Smooth muscle cell (in vitro differentiated cells): ENCODE measurements around the gene SF3B1. TPM values are rescaled to one million over a fixed set of nuclear protein-coding genes. Genes with fewer than 3 reads are reported as not detected.

Source experiments
- DNase-seq: peaks from one replicate; lab custom pipeline; 2025; ENCODE audit not compliant: unreplicated experiment; lab: John Stamatoyannopoulos, UW
- H2AFZ ChIP-seq: fragments of 200-600 bp; sonication (generic); 2 replicates; pipeline ENCODE4 v1.6.0; 2016; ENCODE audit warnings: antibody characterized with exemption, low read depth, mild to moderate bottlenecking
- H3F3A ChIP-seq: fragments of 200-600 bp; sonication (generic); 2 replicates; pipeline ENCODE4 v1.6.0; 2017; ENCODE audit warnings: antibody characterized with exemption, low read depth
- H3K27ac ChIP-seq: fragments of 200-600 bp; sonication (generic); 2 replicates; pipeline ENCODE4 v1.5.1; 2016; ENCODE audit warnings: low read depth, mild to moderate bottlenecking
- H3K27me3 ChIP-seq: fragments of 200-600 bp; sonication (generic); 2 replicates; pipeline ENCODE4 v1.6.1; 2016; ENCODE audit warnings: low read depth, mild to moderate bottlenecking
- H3K36me3 ChIP-seq: fragments of 200-600 bp; sonication (generic); 2 replicates; pipeline ENCODE4 v1.5.1; 2016; ENCODE audit warnings: low read depth
- H3K4me1 ChIP-seq: fragments of 200-600 bp; sonication (generic); 2 replicates; pipeline ENCODE4 v1.5.1; 2016; ENCODE audit warnings: low read depth
- H3K4me2 ChIP-seq: fragments of 200-600 bp; sonication (generic); 2 replicates; pipeline ENCODE4 v1.6.0; 2016; ENCODE audit warnings: mild to moderate bottlenecking
- H3K4me3 ChIP-seq: fragments of 200-600 bp; sonication (generic); 2 replicates; pipeline ENCODE4 v1.5.1; 2016; ENCODE audit warnings: mild to moderate bottlenecking
- H3K79me2 ChIP-seq: fragments of 200-600 bp; sonication (generic); 2 replicates; pipeline ENCODE4 v1.6.0; 2016; ENCODE audit warnings: low read depth, mild to moderate bottlenecking
- H3K9ac ChIP-seq: fragments of 200-600 bp; sonication (generic); 2 replicates; pipeline ENCODE4 v1.6.0; 2016; ENCODE audit warnings: low read depth
- H3K9me3 ChIP-seq: fragments of 200-600 bp; sonication (generic); replicated peaks from 2 replicates; pipeline ENCODE4 v1.5.1; 2016; ENCODE audit warnings: low read depth
- H4K20me1 ChIP-seq: fragments of 200-600 bp; sonication (generic); 2 replicates; pipeline ENCODE4 v1.6.0; 2016; ENCODE audit warnings: low read depth
- CTCF ChIP-seq: fragments of 200-600 bp; sonication (generic); IDR thresholded peaks from 2 replicates; pipeline ENCODE4 v1.5.1; 2017; ENCODE audit warnings: borderline replicate concordance, mild to moderate bottlenecking, antibody characterized with exemption; ENCODE audit not compliant: insufficient read depth, poor library complexity, severe bottlenecking
- WGBS: methylation state at CpG from one replicate; pipeline ENCODE4 v1.1.7; 2016; ENCODE audit warnings: low lambda C conversion rate; 5-methylcytosine and 5-hydroxymethylcytosine counted together
- polyA plus RNA-seq: library from polyadenylated mRNA; unstranded; fragments of >200 nt; fragmentation: Nextera tagmentation; extraction: Ambion mirVana; gene quantifications from 2 replicates; pipeline ENCODE4 v1.2.1, GENCODE V29; 2016
- total RNA-seq: library from RNA; depleted of rRNA; stranded (reverse); fragments of >200 nt; gene quantifications from 2 replicates; pipeline ENCODE4 v1.2.3, GENCODE V29; 2014

Gene SF3B1
- total and polyA plus RNA-seq, 2 experiments from 2014 or later: 193 to 729 TPM

GRCh38 chr2:197391220-197391717 lies 43.6 kb downstream of the SF3B1 start:
- TF ChIP-seq CTCF: no peak
- WGBS: 97% methylated on average over 1 of the region's 1 CpG
- H3K4me1 ChIP-seq: no peaks in the 10 kb centered on the region
- DNase-seq: no peak
- H3K4me3 ChIP-seq: no peak overlapping the region
- peaks cover 14% of the 10 kb centered on the region for H3K36me3 ChIP-seq
- no peak overlapping the region for H3K27ac ChIP-seq
- H3K79me2 ChIP-seq: no peaks in the 10 kb centered on the region
- H3K4me2 ChIP-seq: no peak overlapping the region
- no peaks in the 10 kb centered on the region for H3K9me3 ChIP-seq
- H4K20me1 ChIP-seq: peaks cover 52% of the 10 kb centered on the region
- H3K27me3 ChIP-seq: no peaks in the 10 kb centered on the region
- H3K9ac ChIP-seq: no peak overlapping the region
- H3F3A ChIP-seq: peaks cover 18% of the 10 kb centered on the region
- H2AFZ ChIP-seq: no peak overlapping the region

GRCh38 chr2:197388866-197389587 lies 45.8 kb downstream of the SF3B1 start:
- no peak overlapping the region for H3K27ac ChIP-seq
- H3K4me2 ChIP-seq: no peak overlapping the region
- H3K4me1 ChIP-seq: no peaks in the 10 kb centered on the region
- H3K9me3 ChIP-seq: no peaks in the 10 kb centered on the region
- no peaks in the 10 kb centered on the region for H3K27me3 ChIP-seq
- H3K79me2 ChIP-seq: no peaks in the 10 kb centered on the region
- peaks cover 18% of the 10 kb centered on the region for H3F3A ChIP-seq
- H4K20me1 ChIP-seq: peaks cover 30% of the 10 kb centered on the region
- no peak overlapping the region for H3K4me3 ChIP-seq
- 87% methylated on average over 5 of the region's 5 CpGs for WGBS
- H3K36me3 ChIP-seq: no peaks in the 10 kb centered on the region
- H3K9ac ChIP-seq: no peak overlapping the region
- H2AFZ ChIP-seq: no peak overlapping the region
- TF ChIP-seq CTCF: no peak
- DNase-seq: no peak

DNA sequence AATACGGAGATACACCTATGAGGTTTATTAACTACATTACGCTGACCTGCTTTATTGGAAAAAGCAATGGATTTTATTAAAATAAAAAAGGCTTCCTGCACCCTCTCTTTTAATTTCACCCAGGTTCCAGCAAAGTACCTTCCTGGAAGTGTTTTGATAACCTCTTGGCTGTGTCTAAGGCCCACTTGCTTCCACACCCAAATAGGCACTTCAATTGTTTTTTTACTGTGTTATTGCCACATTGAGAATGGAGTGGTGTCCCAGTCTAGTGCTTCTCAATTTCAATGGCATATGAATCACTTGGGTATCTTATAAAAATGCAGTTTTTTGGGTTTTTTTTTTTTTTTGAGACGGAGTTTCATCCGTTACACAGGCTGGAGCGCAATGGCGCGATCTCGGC lies 47.6 kb downstream of the SF3B1 start:
- TF ChIP-seq CTCF: no peak
- Histone ChIP-seq H3K9me3 (no peaks in the 10 kb centered on the region), H3K36me3 (no peaks in the 10 kb centered on the region), H3F3A (peaks cover 11% of the 10 kb centered on the region), H3K27me3 (no peaks in the 10 kb centered on the region), H4K20me1 (peaks cover 11% of the 10 kb centered on the region), H3K4me2 (no peak overlapping the region), H3K4me1 (no peaks in the 10 kb centered on the region), H3K79me2 (no peaks in the 10 kb centered on the region), H3K9ac (no peak overlapping the region), H3K27ac (no peak overlapping the region), H2AFZ (no peak overlapping the region), H3K4me3 (no peak overlapping the region)
- WGBS: 98% methylated on average over 8 of the region's 8 CpGs
- DNase-seq: no peak

- H3F3A ChIP-seq: peaks cover 11% of the 10 kb centered on the region
- peaks cover 2% of the 10 kb centered on the region for H4K20me1 ChIP-seq
- no peak overlapping the region for H2AFZ ChIP-seq
- no peaks in the 10 kb centered on the region for H3K27me3 ChIP-seq
- no peak overlapping the region for H3K27ac ChIP-seq
- no peaks in the 10 kb centered on the region for H3K9me3 ChIP-seq
- H3K36me3 ChIP-seq: no peaks in the 10 kb centered on the region
- H3K4me1 ChIP-seq: no peaks in the 10 kb centered on the region
- no peaks in the 10 kb centered on the region for H3K79me2 ChIP-seq
- WGBS: 74% methylated on average over 2 of the region's 2 CpGs
- TF ChIP-seq CTCF: no peak
- no peak overlapping the region for H3K4me2 ChIP-seq
- no peak overlapping the region for H3K9ac ChIP-seq
- no peak for DNase-seq
- H3K4me3 ChIP-seq: no peak overlapping the region
Observed at GRCh38 chr2:197386242-197386641, 48.6 kb downstream of the SF3B1 start.
